GM19099 (cell line): Measurements from ENCODE around the gene HBEGF.

Experiments
- POLR2A ChIP-seq: IDR thresholded peaks from 3 replicates; pipeline ENCODE4 v1.6.1; 2011; ENCODE audit warnings: low read depth; ENCODE audit not compliant: insufficient read length; ENCODE audit errors: extremely low read depth

Gene HBEGF

DNA sequence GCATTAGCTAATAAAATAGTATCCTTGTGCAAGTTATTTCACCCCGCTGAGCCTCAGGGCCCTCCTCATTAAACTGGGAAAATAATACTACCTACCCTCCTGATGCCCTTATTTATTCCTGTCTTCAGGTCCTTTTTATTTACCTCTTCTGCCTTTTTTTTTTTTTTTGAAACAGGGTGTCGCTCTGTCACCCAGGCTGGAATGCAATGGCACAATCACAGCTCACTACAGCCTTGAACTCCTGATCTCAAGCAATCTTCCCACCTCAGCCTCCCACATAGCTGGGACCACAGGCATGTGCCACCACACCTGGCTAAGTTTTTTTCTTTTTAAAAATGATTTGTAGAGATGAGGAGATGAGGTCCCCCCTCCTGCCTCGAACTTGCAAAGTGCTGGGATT, 20.9 kb downstream of the HBEGF start:
- no peak for TF ChIP-seq POLR2A

DNA sequence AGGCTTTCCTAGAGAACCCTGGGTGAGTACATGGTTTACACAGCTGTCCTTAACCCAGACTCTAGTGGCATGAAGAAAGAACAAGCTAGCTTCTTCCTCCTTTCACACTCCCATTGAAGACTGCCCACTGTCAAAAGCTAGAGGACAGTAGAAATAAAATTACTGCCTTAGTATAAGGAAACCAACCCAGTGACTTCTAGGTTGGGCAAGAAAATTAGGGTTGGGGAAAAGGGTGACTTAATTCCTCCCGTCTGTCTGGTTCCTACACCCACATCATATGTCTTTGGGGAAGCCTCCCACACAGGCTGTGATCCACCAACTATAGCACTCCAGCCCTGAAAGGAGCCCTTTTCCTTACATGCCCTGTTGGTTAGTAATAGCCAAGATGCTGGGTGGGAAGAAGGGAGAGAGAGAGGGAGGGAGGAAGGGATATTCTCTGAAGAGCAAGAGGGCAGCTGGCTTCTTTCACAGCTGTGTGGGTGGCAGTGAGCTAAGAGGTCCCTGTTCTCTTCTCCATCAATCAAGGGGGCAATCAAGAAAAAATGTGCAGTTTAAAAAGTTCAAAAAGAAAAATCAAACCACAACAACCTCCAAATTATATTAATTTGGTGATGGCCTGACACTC, 21.7 kb downstream of the HBEGF start:
- no peak for TF ChIP-seq POLR2A

DNA sequence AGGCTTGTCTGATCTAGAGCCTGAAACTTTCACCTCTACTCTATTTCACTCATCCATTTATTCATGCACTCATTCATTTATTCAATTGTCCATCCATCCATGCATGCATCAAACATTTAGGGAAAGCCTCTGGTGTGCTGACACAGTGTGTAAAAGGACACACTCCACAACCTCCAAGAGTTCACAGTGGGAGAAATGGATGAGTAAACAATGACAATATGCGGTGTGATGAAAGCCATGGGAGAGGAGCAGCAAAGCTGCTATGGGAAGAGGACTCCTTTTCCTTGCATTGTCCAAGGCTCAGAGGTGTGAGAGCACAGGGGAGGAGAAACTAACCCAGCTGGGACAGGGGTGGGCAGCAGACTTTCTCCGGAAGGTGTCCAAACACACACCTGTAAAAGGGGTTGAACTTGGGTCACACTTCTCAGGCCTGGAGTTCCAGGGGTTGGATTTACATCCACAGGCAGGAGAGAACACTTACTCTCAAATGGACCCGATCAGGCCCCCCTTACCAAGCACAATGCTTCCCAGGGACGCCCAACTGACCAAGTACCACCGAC, 22.3 kb downstream of the HBEGF start:
- TF ChIP-seq POLR2A = no peak

DNA sequence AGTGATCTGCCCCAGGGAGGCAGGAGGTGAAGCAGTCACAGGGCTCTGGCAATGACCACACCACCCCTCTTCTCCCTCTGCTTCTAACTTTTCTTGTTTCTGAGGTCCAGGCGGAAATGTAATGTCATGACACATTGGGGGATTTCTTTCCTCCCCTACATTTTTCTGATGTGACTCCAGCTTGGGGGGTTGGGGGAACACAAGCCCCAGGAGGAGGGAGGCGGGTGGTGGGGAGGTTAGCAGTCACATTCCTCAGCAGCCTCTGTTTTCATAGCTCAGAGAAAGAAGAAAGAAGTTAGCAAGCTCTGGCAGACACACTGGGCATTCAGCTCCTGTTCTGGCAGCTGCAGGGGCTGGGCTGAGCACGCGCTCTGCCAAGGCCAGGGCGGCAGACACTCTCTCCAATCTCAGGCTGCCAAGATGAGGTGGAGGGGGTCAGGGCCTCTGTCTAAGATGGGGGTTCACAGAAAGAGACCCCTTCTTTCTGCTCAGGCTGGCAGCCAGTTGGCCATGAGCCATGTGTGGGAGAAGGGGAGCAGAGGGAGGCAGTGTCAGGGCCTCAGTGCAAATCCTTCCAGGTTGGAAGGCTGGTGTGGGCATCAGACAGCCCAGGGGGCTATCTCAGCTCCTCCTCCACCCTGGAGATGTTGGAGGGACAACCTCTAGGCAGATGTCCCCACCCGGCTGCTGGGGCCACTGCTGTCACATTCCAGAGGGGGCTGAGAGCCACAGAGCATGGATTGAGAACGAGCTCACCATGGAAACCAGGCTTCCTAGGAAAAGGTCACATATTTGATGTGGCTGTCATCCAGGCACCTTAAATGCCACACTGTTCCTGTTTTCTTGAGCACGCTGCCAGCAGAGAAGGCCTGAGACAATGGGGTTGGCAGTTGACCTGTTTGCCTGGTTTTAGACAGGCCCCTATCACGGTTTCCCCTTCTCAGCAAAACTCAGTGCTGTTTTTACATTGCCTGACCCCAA, 23.4 kb downstream of the HBEGF start:
- TF ChIP-seq POLR2A = no peak

DNA sequence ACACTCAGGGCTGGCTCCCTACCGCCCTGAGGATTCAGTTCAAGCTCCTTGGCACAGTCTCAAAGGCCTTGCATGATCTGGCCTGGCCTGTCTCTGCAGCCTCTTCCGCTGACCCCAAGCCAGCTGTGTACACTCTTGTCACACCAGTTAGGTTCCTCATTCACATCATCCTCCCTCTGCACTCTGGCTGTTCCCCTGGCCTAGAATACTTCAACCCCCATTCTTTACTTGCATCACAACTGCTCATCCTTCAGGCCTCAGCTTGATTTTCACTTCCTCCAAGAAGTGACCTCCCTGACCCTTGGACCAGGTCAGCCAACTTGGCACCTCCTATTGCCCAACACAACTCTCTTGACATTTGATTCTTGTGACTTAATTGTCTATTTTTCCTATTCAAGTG, 24.6 kb downstream of the HBEGF start:
- TF ChIP-seq POLR2A = no peak

DNA sequence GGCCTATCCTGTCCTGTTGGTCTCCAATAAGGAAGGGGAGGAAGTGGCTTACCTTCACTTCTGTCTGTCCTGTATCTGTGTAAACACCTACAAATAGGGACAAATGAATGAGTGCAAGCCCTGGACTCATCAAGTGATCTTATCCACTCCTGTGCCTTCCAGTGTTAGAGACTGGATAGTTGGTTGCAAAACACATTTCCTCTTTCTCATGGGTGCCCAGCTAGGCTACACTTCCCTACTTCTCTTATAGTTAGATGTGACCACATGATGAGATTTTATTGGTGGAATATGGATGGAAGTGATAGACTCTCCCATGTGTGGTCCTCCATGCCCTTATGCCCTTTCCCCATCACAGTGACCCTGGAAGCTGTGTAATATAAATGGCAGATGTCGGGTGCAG, 26.6 kb downstream of the HBEGF start:
- TF ChIP-seq POLR2A = no peak

DNA sequence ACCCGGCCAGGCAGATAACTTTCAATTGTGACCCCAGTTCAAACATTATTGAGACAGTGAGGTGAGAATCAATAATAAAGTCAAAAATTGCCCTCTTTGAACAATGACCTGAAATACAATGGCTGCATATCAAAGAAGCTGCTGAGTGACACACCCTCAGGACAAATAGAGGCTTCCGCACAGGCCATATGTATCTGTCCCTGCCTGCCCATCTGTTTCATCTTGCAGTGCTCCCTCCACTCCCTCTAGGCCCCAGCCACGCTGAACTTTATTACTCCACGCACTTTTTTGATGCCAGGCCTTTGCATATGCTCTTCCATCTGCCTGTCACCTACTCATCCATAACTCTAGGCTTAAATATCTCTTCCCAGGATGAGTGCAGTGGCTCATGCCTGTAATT, 27.6 kb downstream of the HBEGF start:
- no peak for TF ChIP-seq POLR2A

DNA sequence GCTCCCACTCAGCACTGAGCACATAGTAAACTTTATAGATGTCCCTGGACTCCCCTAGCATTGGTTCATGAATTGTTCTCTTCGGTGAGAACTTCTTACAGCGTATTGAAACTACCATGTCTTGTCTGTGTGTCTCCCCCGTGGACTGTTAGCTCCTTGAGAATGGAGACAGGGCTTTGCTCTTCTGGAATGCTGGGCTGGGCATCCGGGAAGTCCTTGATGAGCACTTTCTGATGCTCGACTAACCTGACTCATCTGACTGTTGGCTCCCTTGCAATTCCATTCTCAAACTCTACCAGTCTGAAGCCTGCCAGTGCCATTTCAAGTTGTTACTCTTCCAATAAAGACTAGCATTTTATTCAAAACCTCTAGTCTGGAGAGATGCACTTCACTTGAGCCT, 28.5 kb downstream of the HBEGF start:
- TF ChIP-seq POLR2A = no peak

DNA sequence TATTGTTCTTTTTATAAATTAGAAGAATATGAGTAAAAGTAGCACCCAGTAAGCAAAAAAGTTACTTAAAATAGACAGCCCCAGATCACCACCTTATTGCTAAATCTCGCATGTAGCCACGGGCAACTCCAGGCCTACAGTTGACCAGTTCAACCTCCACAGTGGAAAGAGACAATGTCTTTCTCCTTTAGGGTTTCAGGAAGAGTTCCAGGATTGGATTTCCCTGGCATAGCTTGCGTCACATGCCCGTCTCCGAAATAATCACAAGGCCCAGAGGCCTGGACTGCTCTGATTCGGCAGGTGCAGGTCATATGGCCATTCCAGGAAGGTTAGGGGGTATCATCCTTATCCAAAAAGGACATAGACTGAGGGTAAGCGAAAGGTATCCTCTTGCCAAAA, 33.6 kb downstream of the HBEGF start:
- TF ChIP-seq POLR2A = no peak

DNA sequence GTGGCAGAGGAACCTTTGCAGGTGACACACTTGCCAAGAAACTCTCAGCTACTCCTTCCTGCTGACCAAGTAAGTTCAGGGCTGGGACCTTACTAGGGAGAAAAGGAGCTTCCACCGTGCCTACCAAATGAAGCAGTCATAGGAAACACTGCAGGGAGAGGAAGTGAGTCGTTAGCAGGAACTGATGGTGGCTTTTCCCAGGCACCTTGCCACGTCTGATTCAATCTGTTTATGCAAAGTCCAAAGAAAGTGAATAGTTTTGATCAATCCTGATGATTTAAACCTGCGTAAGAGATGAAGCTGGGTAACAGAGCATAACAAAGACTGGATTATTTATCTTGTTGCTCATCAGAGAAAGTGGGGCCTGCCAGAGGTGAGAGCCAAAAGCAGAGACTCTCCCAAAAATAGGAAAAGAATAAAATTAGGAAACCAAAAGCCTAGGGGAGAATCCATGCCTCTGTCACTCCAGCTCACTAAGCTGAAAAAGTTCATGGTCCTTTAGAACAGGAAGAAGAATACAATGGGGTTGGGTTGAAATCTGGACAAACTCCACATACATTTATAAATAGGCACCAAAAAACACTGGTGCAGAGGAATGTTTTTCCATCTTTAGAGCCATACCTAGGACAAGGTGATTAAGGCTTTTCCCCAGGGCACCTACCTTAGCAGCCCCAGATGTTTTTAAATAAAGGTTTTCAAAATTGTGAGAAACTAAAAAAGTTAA, 34.2 kb downstream of the HBEGF start:
- TF ChIP-seq POLR2A = no peak

DNA sequence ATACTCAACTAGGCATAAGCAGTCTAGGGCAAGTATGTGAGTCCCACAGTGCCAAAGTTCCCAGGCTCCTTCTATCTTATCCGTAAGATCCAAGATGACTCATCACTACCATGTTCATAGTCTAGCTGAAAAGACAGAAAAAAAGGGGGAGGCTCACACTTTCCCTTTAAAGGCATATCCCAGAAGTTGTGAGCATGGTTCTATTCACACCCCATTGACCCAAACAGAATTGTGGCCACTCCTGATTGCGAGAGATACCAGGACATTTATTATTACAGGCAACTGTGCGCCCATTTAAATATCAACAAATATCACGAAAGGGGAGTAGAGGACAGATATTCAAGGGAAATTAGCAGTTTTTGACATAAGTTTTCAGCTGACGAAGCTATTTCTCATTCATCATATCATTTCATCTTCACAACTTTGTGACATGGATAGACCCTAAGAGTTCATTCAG, 35.4 kb downstream of the HBEGF start:
- TF ChIP-seq POLR2A = no peak

DNA sequence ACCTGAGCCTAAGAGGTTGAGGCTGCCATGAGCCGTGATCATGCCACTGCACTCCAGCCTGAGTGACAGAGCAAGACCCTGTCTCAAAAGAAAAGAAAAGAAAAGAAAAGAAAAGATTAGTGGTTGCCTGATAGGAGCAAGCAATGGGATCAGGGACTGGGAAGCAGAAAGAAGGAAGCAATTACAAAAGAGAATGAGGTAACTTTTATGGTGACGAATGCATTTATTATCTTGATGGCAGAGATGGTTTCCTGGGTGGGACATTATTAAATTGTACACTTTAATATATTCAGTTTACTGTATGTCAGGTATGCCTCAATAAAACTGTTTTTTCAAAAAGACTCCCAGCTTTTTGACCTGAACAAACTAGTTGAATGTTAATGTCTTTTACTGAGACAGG, 36.0 kb downstream of the HBEGF start:
- no peak for TF ChIP-seq POLR2A

DNA sequence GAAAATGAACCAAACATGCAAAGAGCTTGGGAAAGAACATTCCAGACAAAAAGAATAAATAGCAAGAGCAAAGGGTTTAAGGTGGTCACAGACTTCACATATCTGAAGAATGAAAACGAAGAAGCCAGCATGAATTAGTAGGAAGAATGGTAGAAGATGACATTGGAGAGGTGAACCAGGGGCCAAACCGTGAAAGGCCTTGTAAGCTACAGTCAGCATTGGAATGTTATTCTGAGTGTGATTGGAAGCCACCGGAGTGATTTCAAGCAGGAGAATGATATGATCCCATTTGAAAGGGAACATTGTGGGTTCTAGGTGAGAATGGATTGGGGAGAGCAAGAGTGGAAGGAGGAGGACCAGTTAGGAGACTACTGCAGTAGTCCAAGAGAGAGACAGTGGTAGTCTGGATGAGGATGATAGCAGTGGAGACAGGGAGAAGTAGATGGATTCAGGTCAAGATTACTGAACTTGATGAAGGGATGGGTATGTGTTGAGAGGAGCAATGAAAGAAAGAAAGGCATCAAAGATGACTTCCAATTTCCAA, 36.6 kb downstream of the HBEGF start:
- no peak for TF ChIP-seq POLR2A

DNA sequence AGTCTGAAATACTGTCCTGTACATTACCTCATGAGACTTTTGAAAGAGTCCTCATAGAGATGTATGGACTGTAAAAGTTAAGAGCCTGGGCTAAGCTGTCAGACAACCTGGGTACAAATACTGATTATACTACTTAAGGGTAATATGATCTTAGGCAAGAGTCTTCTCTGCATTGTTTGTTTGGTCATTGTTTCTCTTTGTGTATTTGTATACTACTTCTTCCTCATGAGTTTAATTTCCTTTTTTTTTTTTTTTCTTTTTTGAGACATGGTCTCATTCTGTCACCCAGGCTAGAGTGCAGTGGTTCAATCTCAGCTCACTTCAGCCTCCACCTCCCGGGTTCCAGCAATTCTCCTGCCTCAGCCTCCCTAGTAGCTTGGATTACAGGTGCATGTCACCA, 40.9 kb downstream of the HBEGF start:
- no peak for TF ChIP-seq POLR2A

DNA sequence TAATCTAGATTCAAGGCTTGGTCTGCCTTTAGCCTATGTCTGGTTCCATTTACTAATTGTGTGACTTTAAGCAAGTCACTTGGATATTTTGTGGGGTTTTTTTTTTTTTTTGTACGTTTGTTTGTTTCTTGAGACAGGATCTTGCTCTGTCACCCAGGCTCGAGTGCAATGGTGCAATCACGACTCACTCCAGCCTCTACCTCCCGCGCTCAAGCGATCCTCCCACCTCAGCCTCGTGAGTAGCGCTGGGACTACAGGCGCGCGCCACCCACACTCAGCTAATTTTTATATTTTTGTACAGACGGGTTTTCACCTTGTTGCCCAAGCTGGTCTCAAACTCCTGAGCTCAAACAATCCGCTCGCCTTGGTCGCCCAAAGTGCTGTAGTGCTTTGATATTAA, 42.4 kb downstream of the HBEGF start:
- no peak for TF ChIP-seq POLR2A
